Type B pancreatic cell (in vitro differentiated cells): ENCODE data around the gene EFNB2. TPM values are rescaled to one million over a fixed set of nuclear protein-coding genes. Genes with fewer than 3 reads are reported as not detected.
A peak's percentile ranks its signal among the peaks of the same experiment; 100 is the strongest.

Source experiments
- DNase-seq: peaks from one replicate; pipeline ENCODE4 v3.0.0; 2021; ENCODE audit warnings: mixed read lengths; ENCODE audit not compliant: unreplicated experiment; ENCODE audit errors: extremely low spot score
- H3K27ac Mint-ChIP-seq: 2 replicates; pipeline ENCODE4 v1.8.0; 2021; ENCODE audit warnings: mild to moderate bottlenecking, mixed read lengths
- H3K27me3 Mint-ChIP-seq: 2 replicates; pipeline ENCODE4 v1.8.0; 2021; ENCODE audit warnings: mixed read lengths
- H3K36me3 Mint-ChIP-seq: 2 replicates; pipeline ENCODE4 v1.8.0; 2021; ENCODE audit warnings: mixed read lengths
- H3K4me1 Mint-ChIP-seq: one replicate; pipeline ENCODE4 v1.8.0; 2021; ENCODE audit warnings: mixed read lengths; ENCODE audit not compliant: unreplicated experiment
- H3K4me3 Mint-ChIP-seq: 2 replicates; pipeline ENCODE4 v1.8.0; 2021; ENCODE audit warnings: mild to moderate bottlenecking, mixed read lengths
- H3K9me3 Mint-ChIP-seq: 2 replicates; pipeline ENCODE4 v1.8.0; 2021; ENCODE audit warnings: mixed read lengths
- total RNA-seq: library from RNA; stranded (reverse); gene quantifications from 2 replicates; pipeline ENCODE4 v1.2.1, GENCODE V29; 2021; ENCODE audit warnings: low replicate concordance
- TF ChIP-seq, protein P1 (sequence below): fragments of 200-600 bp; sonication (generic); conservative IDR thresholded peaks from 2 replicates; pipeline ENCODE4 v1.5.0; 2021; ENCODE audit warnings: antibody characterized with exemption, mild to moderate bottlenecking

The EFNB2 gene
- total RNA-seq, 1 donor from 2014 or later: 67.1 TPM

DNA sequence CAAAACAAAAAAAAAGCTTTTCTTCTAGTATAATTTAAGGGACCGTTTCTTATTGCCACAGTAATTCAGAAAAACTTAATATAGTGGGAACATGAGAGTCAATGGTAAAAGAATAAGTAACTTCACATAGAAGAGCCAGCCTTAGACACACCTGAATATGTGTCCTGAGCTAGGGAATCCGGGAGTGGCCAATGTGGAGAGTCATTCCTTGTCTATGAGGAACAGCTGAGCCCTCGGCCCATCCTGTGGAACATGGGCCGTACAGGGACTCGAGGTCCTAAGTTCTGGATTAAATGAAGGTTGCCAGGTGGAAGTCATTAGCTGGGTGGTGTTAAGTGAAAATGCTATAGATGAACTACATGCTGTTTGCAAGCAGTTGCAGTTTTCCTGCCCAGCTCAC lies 32.2 kb downstream of the EFNB2 start:
- H3K4me1 Mint-ChIP-seq: peaks cover 48% of the 10 kb centered on the region
- TF ChIP-seq, protein P1, sequence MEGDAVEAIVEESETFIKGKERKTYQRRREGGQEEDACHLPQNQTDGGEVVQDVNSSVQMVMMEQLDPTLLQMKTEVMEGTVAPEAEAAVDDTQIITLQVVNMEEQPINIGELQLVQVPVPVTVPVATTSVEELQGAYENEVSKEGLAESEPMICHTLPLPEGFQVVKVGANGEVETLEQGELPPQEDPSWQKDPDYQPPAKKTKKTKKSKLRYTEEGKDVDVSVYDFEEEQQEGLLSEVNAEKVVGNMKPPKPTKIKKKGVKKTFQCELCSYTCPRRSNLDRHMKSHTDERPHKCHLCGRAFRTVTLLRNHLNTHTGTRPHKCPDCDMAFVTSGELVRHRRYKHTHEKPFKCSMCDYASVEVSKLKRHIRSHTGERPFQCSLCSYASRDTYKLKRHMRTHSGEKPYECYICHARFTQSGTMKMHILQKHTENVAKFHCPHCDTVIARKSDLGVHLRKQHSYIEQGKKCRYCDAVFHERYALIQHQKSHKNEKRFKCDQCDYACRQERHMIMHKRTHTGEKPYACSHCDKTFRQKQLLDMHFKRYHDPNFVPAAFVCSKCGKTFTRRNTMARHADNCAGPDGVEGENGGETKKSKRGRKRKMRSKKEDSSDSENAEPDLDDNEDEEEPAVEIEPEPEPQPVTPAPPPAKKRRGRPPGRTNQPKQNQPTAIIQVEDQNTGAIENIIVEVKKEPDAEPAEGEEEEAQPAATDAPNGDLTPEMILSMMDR: no peak
- no peaks in the 10 kb centered on the region for H3K27me3 Mint-ChIP-seq
- H3K36me3 Mint-ChIP-seq: peaks cover 51% of the 10 kb centered on the region
- H3K4me3 Mint-ChIP-seq: no peak overlapping the region
- H3K27ac Mint-ChIP-seq: no peak overlapping the region
- DNase-seq: no peak
- H3K9me3 Mint-ChIP-seq: peaks cover 5% of the 10 kb centered on the region

DNA sequence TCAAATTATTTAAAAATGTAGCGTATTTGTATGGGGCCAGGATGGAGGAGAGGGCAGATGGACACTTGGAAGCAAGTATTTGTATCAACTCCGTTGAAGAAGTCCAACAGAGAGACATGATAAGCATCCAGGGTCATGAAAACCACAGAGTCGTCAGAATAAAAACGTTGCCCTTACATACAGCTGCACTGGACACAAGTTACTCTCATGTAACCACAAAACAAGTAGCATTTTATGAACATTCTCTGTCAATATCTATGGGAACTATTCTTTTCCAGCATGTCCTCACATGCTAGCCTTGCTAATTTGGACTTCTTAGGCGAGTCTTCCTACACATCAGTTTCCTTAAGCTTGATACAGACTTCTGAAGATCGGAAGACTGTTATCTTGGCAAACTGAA lies 35.0 kb downstream of the EFNB2 start:
- H3K4me3 Mint-ChIP-seq: no peak overlapping the region
- DNase-seq: no peak
- peak overlapping the region; percentile 25 for H3K27ac Mint-ChIP-seq
- no peaks in the 10 kb centered on the region for H3K27me3 Mint-ChIP-seq
- peaks cover 42% of the 10 kb centered on the region for H3K36me3 Mint-ChIP-seq
- peaks cover 63% of the 10 kb centered on the region for H3K4me1 Mint-ChIP-seq
- peaks cover 5% of the 10 kb centered on the region for H3K9me3 Mint-ChIP-seq
- TF ChIP-seq, protein P1: no peak

DNA sequence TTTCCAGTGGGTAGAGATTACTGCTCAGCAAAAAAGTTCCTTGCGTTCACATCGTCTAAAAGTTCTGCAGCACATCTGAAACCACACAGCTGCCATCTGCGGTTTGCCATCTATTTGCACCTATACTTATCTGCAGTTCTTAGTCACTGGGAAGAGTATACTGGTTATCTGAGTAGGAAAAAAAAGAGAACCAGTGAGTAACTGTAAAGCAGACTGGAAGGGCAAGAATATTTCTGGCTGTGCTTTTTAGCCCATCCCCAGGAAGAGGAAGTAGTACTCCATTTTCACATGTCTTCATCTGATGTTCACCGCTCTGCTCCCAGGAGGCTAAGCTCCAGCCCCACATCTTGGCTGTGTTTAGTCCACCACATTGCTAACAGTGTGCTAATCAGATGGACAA lies 35.6 kb downstream of the EFNB2 start:
- TF ChIP-seq, protein P1: no peak
- peaks cover 5% of the 10 kb centered on the region for H3K9me3 Mint-ChIP-seq
- peaks cover 59% of the 10 kb centered on the region for H3K4me1 Mint-ChIP-seq
- H3K36me3 Mint-ChIP-seq: peaks cover 36% of the 10 kb centered on the region
- DNase-seq: no peak
- H3K27ac Mint-ChIP-seq: peak overlapping the region; percentile 25
- H3K4me3 Mint-ChIP-seq: no peak overlapping the region
- no peaks in the 10 kb centered on the region for H3K27me3 Mint-ChIP-seq

DNA sequence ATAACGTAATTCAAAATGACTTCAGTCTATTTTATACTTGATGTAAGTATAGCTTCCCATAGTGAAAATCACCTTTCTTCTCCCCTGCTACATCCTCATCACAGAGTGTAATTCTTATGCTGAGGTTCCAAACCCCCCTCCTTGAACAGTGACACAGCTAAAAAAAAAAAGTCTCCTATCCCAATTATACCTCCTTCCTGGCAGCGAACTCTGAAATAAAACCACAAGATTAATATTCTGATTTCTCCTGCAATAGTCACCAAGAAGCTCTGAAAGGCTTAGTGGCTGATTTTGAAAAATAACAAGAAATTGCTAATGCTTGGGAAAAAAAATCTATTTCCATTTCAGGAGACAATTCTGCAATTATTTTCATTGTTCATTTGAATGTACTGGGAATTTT lies 36.3 kb downstream of the EFNB2 start:
- H3K36me3 Mint-ChIP-seq: peaks cover 35% of the 10 kb centered on the region
- TF ChIP-seq, protein P1: no peak
- no peak overlapping the region for H3K4me3 Mint-ChIP-seq
- no peaks in the 10 kb centered on the region for H3K27me3 Mint-ChIP-seq
- peaks cover 55% of the 10 kb centered on the region for H3K4me1 Mint-ChIP-seq
- H3K9me3 Mint-ChIP-seq: peaks cover 5% of the 10 kb centered on the region
- DNase-seq: no peak
- H3K27ac Mint-ChIP-seq: no peak overlapping the region

DNA sequence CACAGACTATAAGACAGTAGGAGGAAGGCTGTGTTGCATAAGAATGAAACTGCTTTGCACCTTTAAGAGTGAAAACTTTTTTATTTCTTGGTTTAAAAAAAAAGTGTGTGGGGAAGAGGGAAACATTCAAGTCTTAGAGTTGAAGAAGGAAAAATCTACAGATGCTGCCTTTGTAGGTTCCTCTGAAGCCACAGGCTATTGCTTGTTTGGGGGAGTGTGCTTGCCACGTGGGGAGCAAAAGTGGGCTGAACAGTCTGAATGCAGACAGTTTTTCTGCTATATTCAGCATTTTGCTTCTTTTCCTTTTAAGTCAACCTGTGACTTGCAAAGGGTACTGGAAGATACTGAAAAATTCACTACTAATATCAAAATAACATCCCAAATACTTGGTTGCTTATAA lies 36.9 kb downstream of the EFNB2 start:
- H3K4me3 Mint-ChIP-seq: no peak overlapping the region
- H3K4me1 Mint-ChIP-seq: peaks cover 55% of the 10 kb centered on the region
- TF ChIP-seq, protein P1: no peak
- DNase-seq: no peak
- no peaks in the 10 kb centered on the region for H3K27me3 Mint-ChIP-seq
- H3K36me3 Mint-ChIP-seq: peaks cover 37% of the 10 kb centered on the region
- peaks cover 5% of the 10 kb centered on the region for H3K9me3 Mint-ChIP-seq
- H3K27ac Mint-ChIP-seq: no peak overlapping the region

DNA sequence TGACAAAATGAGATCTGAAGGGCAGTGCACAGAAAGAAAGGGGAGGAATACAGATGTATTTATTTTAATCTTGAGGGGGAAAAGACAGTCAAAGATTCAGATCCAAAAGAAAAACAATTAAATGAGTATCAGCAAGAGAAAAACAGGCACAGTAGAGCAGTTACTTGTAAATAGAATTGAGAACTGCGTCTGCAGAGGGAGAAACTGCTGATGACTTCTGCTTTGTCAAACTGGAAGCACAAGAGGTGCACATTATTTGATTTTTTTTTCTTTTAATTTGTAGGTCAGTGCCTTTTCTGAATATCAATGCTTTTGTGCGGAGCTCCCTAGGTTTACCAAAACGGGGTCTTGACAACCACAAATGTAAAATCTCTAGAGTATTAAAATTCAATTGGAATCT lies 37.3 kb downstream of the EFNB2 start:
- Mint-ChIP-seq H3K4me1 (peaks cover 55% of the 10 kb centered on the region), H3K9me3 (peaks cover 5% of the 10 kb centered on the region), H3K27ac (no peak overlapping the region), H3K27me3 (no peaks in the 10 kb centered on the region), H3K4me3 (no peak overlapping the region), H3K36me3 (peaks cover 38% of the 10 kb centered on the region)
- TF ChIP-seq, protein P1: no peak
- DNase-seq: no peak
